Heart right ventricle (tissue), 16 donors: ENCODE results near the gene ERICH3. TPM values are rescaled to one million over a fixed set of nuclear protein-coding genes. Genes with fewer than 3 reads are reported as not detected.
"Not testable (repeated sequence)": the region's sequence is repeated elsewhere in the genome, so short reads cannot be mapped to it uniquely, and the experiment has no call there.

Experiments used
- ATAC-seq, 8 donors: fragments of 200-7000 bp; cut with Tn5 transposase; one replicate each; pipeline ENCODE4 v1.9.1; 2020; ENCODE audit warnings: mild to moderate bottlenecking in 8 of 8, moderate library complexity in 8 of 8, moderate number of reproducible peaks in 1 of 8
- DNase-seq, 2 donors: peaks; one replicate each; pipeline ENCODE4 v3.0.0-alpha.2; 2020
- H3K27ac ChIP-seq, 10 donors: fragments of 200-600 bp; sonication (generic) in 2 of 10; one replicate each; pipeline versions ENCODE4 v1.5.0 to v1.8.0; 2020 to 2022; ENCODE audit warnings: mild to moderate bottlenecking in 3 of 10
- H3K27me3 ChIP-seq, 7 donors: fragments of 200-600 bp; one replicate each; pipeline ENCODE4 v1.8.0; 2021 to 2022; ENCODE audit warnings: mild to moderate bottlenecking in 2 of 7
- H3K36me3 ChIP-seq, 9 donors: fragments of 200-600 bp; sonication (generic) in 1 of 9; one replicate each; pipeline versions ENCODE4 v1.5.0 to v1.8.0; 2020 to 2022; ENCODE audit warnings: mild to moderate bottlenecking in 2 of 9
- H3K4me1 ChIP-seq, 9 donors: fragments of 200-600 bp; sonication (generic) in 1 of 9; one replicate each; pipeline versions ENCODE4 v1.5.0 to v1.8.0; 2020 to 2022; ENCODE audit warnings: mild to moderate bottlenecking in 4 of 9
- H3K4me3 ChIP-seq, 10 donors: fragments of 200-600 bp; sonication (generic) in 2 of 10; one replicate each; pipeline versions ENCODE4 v1.5.0 to v1.8.0; 2020 to 2022; ENCODE audit warnings: mild to moderate bottlenecking in 7 of 10, moderate library complexity in 2 of 10
- H3K9me3 ChIP-seq, 11 donors: fragments of 200-600 bp in 10 of 11; sonication (generic) in 2 of 11; one replicate each; pipeline versions ENCODE4 v1.5.0 to v1.8.0; 2013 to 2022; ENCODE audit warnings: mild to moderate bottlenecking in 2 of 11, control low read depth in 1 of 11, moderate library complexity in 1 of 11
- WGBS, 2 donors: extraction: QIAGEN DNeasy Blood & Tissue Kit; methylation state at CpG; one replicate each; pipeline ENCODE4 v1.1.7; 2013; ENCODE audit warnings: inconsistent platforms in 1 of 2; 5-methylcytosine and 5-hydroxymethylcytosine counted together
- intact Hi-C, 10 donors: fragments of 100-400 bp; cut with DNase I; formaldehyde crosslinking; loops; one replicate each; pipeline versions ENCODE4 v1.11.1 to v1.14.2; 2022
- polyA plus RNA-seq, 2 donors: library from polyadenylated mRNA; stranded (reverse); fragments of 200-250 nt; gene quantifications; one replicate each; pipeline ENCODE4 v1.2.3, GENCODE V29; 2013
- total RNA-seq, 10 donors: library from RNA; stranded (reverse); fragmentation: NEBNext Ultra II Directional in 3 of 10; extraction: Animal tissue kit (Norgen Biotek cat#: 25700) in 3 of 10; gene quantifications; one replicate each; pipeline versions ENCODE4 v1.2.1 to v1.2.4, GENCODE V29; 2021 to 2023
- TF ChIP-seq, protein P1 (sequence below), 9 donors: fragments of 200-600 bp; sonication (generic) in 2 of 9; IDR thresholded peaks; one replicate each; pipeline versions ENCODE4 v1.5.0 to v1.8.0; 2021 to 2022; ENCODE audit warnings: antibody characterized with exemption in 9 of 9, mild to moderate bottlenecking in 5 of 9, moderate library complexity in 1 of 9
- donor health status: Arrhythmogenic right ventricular cardiomyopathy.
- donor health status: ischemic (EF 13 %, LVEDD 7.1; RV severe dilation, severe dysfunction).
- donor health status: healthy with polysubstance abuse.
- donor health status: DM: no; HTN: yes; CAD: no.
- donor health status: DM: no; HTN: no; CAD: no.
- donor health status: ischemic (EF 25% LVEDD 6.9; RV normal size, moderate dysfunction).
- donor health status: ischemic (EF 25% LVEDD 5.7; RV mildly dilated, moderate dysfunction).
- donor health status: healthy.
- donor health status: DM: yes; HTN: yes; CAD: no.
- donor health status: Ischemic cardiomyopathy.
- donor health status: ischemic (EF 35%, LVEDD 5.7; RV mildly dilated, moderate dysfunction).
- donor health status: nonischemic (EF 11% LVEDD 7.7; RV severe dilation, severe dysfunction).
- donor health status: DM: yes; HTN: yes; CAD: no.
- donor health status: PGD.
- donor health status: ischemic (EF 29% LVEDD 5.4; RV normal size, mild dysfunction).
- donor health status: nonischemic (EF 23%, LVEDD 6.1; RV moderate dilation, normal function).

ERICH3 gene
- total and polyA plus RNA-seq, 12 donors: 0.01 to 0.13 (median 0.06) TPM; not detected in 8

GRCh38 chr1:74674278-74675048 lies 871 bp upstream of the ERICH3 start:
- peaks cover 5 to 52% (median 23%) of the 10 kb centered on the region in 7 donors for H3K27me3 ChIP-seq
- TF ChIP-seq, protein P1, sequence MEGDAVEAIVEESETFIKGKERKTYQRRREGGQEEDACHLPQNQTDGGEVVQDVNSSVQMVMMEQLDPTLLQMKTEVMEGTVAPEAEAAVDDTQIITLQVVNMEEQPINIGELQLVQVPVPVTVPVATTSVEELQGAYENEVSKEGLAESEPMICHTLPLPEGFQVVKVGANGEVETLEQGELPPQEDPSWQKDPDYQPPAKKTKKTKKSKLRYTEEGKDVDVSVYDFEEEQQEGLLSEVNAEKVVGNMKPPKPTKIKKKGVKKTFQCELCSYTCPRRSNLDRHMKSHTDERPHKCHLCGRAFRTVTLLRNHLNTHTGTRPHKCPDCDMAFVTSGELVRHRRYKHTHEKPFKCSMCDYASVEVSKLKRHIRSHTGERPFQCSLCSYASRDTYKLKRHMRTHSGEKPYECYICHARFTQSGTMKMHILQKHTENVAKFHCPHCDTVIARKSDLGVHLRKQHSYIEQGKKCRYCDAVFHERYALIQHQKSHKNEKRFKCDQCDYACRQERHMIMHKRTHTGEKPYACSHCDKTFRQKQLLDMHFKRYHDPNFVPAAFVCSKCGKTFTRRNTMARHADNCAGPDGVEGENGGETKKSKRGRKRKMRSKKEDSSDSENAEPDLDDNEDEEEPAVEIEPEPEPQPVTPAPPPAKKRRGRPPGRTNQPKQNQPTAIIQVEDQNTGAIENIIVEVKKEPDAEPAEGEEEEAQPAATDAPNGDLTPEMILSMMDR (IDR thresholded peaks at IDR 0.05): no peak
- H3K4me3 ChIP-seq: no peak overlapping the region
- peaks cover 0 to 9% (median 2%) of the 10 kb centered on the region in 9 donors for H3K4me1 ChIP-seq
- H3K27ac ChIP-seq: no peak overlapping the region
- H3K9me3 ChIP-seq: peaks cover 0 to 13% (median 0%) of the 10 kb centered on the region in 11 donors
- DNase-seq (no peak), ATAC-seq (no peak)
- intact Hi-C loops: no loop called here
- no peaks in the 10 kb centered on the region for H3K36me3 ChIP-seq
- 61 to 63% methylated on average over 6 of the region's 6 CpGs for WGBS, 2 donors

GRCh38 chr1:74670866-74671265 lies 2.7 kb downstream of the ERICH3 start:
- ATAC-seq, H3K4me1 ChIP-seq, H3K4me3 ChIP-seq, H3K27ac ChIP-seq, H3K36me3 ChIP-seq, intact Hi-C loops, DNase-seq: not testable (repeated sequence)
- H3K9me3 ChIP-seq: peaks cover 0 to 13% (median 0%) of the 10 kb centered on the region in 11 donors
- 71 to 72% methylated on average over 3 of the region's 3 CpGs for WGBS, 2 donors
- H3K27me3 ChIP-seq: peaks cover 5 to 48% (median 23%) of the 10 kb centered on the region in 7 donors

DNA sequence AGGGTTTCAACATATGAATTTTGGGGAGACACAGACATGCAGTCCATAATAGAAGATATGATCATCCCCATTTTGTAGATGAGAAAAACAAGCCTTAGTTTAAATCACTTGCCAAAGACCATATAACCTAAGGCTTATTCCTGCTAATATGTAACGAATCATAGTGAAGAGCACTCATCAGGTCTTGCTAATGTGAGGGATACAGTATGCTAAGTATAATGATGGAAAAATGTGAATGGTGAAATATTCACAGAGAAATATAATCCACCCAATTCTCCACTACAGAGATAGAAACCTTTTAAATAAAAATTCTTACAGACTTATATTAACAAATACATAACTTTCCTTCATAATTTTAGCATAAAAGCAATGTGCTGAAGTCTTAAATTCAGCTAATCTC lies 18.9 kb downstream of the ERICH3 start:
- H3K36me3 ChIP-seq: no peaks in the 10 kb centered on the region
- ATAC-seq: no peak
- H3K27ac ChIP-seq: no peak overlapping the region

GRCh38 chr1:74652711-74653139 lies 20.9 kb downstream of the ERICH3 start:
- no peak overlapping the region for H3K4me3 ChIP-seq
- intact Hi-C loops: no loop called here
- 61 to 72% methylated on average over 7 of the region's 7 CpGs for WGBS, 2 donors
- H3K36me3 ChIP-seq: no peaks in the 10 kb centered on the region
- ATAC-seq (no peak), DNase-seq (no peak)
- TF ChIP-seq, protein P1 (IDR thresholded peaks at IDR 0.05): no peak
- no peaks in the 10 kb centered on the region for H3K4me1 ChIP-seq
- no peak overlapping the region for H3K27ac ChIP-seq
- H3K9me3 ChIP-seq: no peaks in the 10 kb centered on the region
- H3K27me3 ChIP-seq: no peaks in the 10 kb centered on the region

More for the DNA sequence above, 18.9 kb downstream of the ERICH3 start:
- intact Hi-C loops: no loop called here
- Histone ChIP-seq H3K4me3 (no peak overlapping the region), H3K4me1 (no peaks in the 10 kb centered on the region), H3K27me3 (peaks cover 0 to 4% (median 0%) of the 10 kb centered on the region in 7 donors), H3K9me3 (peaks cover 0 to 3% (median 0%) of the 10 kb centered on the region in 11 donors)
- TF ChIP-seq, protein P1 (IDR thresholded peaks at IDR 0.05): no peak
- DNase-seq: no peak
- 77 to 80% methylated on average over 1 of the region's 1 CpG for WGBS, 2 donors

DNA sequence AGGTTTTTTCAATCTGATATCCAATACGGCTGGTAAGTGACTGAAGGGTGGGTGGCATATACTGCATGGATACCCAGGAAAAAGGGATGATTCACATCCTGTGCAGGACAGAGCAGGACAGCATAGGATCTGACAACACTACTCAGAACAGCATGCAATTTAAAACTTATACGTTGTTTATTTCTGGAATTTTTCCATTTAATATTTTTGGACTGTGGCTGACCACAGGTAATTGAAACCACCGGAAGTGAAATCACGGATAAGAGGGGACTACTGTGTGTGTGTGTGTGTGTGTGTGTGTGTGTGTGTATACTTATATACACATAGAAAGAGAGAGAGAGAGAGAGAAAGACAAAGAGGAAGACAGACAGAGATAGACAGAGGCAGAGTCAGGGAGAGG lies 23.0 kb downstream of the ERICH3 start:
- H3K4me3 ChIP-seq: no peak overlapping the region
- ATAC-seq (no peak), DNase-seq (no peak)
- H3K9me3 ChIP-seq: no peaks in the 10 kb centered on the region
- intact Hi-C loops: no loop called here
- TF ChIP-seq, protein P1 (IDR thresholded peaks at IDR 0.05): no peak
- no peaks in the 10 kb centered on the region for H3K4me1 ChIP-seq
- no peaks in the 10 kb centered on the region for H3K36me3 ChIP-seq
- 74 to 75% methylated on average over 4 of the region's 4 CpGs for WGBS, 2 donors
- H3K27me3 ChIP-seq: peaks cover 0 to under 1% (median 0%) of the 10 kb centered on the region in 7 donors
- H3K27ac ChIP-seq: no peak overlapping the region
